ENCODE data around the gene MYCBP. TPM values are rescaled to one million over a fixed set of nuclear protein-coding genes. Genes with fewer than 3 reads are reported as not detected.

Gene MYCBP
- total RNA-seq, 4 donors from 2014 or later, result 21.6 to 31.4 (median 24.0) TPM

GRCh38 chr1:38872401-38873026 lies 634 bp downstream of the MYCBP start:
- no peaks in the 10 kb centered on the region for H3K9me3 ChIP-seq
- H3K27me3 ChIP-seq, result no peaks in the 10 kb centered on the region
- intact Hi-C loops (cut with DNase I), result loop anchor here (5.0 kb wide), 1 partner anchor 155 kb away; the partner anchor contains the start of gene NDUFS5
- TF ChIP-seq POLR2A (IDR thresholded peaks at IDR 0.05), result no peak
- TF ChIP-seq, protein P1, sequence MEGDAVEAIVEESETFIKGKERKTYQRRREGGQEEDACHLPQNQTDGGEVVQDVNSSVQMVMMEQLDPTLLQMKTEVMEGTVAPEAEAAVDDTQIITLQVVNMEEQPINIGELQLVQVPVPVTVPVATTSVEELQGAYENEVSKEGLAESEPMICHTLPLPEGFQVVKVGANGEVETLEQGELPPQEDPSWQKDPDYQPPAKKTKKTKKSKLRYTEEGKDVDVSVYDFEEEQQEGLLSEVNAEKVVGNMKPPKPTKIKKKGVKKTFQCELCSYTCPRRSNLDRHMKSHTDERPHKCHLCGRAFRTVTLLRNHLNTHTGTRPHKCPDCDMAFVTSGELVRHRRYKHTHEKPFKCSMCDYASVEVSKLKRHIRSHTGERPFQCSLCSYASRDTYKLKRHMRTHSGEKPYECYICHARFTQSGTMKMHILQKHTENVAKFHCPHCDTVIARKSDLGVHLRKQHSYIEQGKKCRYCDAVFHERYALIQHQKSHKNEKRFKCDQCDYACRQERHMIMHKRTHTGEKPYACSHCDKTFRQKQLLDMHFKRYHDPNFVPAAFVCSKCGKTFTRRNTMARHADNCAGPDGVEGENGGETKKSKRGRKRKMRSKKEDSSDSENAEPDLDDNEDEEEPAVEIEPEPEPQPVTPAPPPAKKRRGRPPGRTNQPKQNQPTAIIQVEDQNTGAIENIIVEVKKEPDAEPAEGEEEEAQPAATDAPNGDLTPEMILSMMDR (IDR thresholded peaks at IDR 0.05), result no peak
- 8 to 12% methylated on average over 9 to 10 of the region's 25 CpGs for WGBS, 2 donors
- peak overlapping the region; percentile 5 to 71 (median 25) for H3K4me3 ChIP-seq (replicated peaks in 1 of 3)
- no peaks in the 10 kb centered on the region for H3K36me3 ChIP-seq
- DNase-seq, result peak in 1 of 2 donors; percentile 19
- no peak overlapping the region for H3K27ac ChIP-seq
- H3K4me1 ChIP-seq, result peaks cover 12 to 18% of the 10 kb centered on the region in 2 donors

DNA sequence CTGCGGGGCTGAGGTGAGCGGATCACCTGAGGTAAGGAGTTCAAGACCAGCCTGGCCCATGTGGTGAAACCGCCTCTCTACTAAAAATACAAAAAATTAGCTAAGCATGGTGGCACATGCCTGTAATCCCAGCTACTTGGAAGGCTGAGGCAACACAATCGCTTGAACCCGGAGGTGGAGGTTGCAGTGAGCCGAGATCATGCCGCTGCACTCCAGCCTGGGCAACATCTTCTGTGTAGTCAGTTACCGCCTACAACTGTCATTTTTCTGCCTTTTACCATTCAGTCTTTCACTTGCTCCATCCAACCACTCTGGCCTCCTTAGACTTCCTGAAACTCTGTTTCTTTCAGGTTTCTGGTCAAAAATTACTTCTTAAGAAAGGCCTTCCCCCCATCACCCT lies 2.2 kb downstream of the MYCBP start:
- Histone ChIP-seq H3K4me1 (peaks cover 12 to 18% of the 10 kb centered on the region in 2 donors), H3K9me3 (no peaks in the 10 kb centered on the region), H3K27ac (no peak overlapping the region), H3K4me3 (replicated peaks in 1 of 3) (no peak overlapping the region), H3K27me3 (no peaks in the 10 kb centered on the region), H3K36me3 (no peaks in the 10 kb centered on the region)
- intact Hi-C loops (cut with DNase I), result loop anchor here (5.0 kb wide), 1 partner anchor 156 kb away; the partner anchor contains the start of gene NDUFS5
- no peak for DNase-seq
- TF ChIP-seq POLR2A (IDR thresholded peaks at IDR 0.05), result no peak
- TF ChIP-seq, protein P1 (IDR thresholded peaks at IDR 0.05), result no peak
- WGBS, 2 donors, result 95% methylated on average over 8 of the region's 8 CpGs

DNA sequence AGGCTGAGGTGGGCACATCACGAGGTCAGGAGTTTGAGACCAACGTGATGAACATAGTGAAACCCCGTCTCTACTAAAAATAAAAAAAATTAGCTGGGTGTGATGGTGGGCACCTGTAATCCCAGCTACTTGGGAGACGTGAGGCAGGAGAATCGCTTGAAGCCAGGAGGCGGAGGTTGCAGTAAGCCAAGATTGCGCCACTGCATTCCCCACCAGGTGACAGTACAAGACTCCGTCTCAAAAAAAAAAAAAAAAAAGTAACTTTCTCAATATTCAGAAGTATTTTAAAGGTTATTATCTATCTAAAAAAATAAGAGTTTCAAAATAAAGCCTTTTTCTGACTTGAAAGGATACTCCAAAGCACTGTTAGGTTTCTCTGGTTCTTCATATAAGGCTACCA lies 5.9 kb downstream of the MYCBP start:
- no peak for TF ChIP-seq POLR2A (IDR thresholded peaks at IDR 0.05)
- TF ChIP-seq, protein P1 (IDR thresholded peaks at IDR 0.05), result no peak
- peaks cover 2 to 6% of the 10 kb centered on the region in 2 donors for H3K4me1 ChIP-seq
- no peak for DNase-seq
- intact Hi-C loops (cut with DNase I), result no loop called here
- no peaks in the 10 kb centered on the region for H3K36me3 ChIP-seq
- H3K9me3 ChIP-seq, result no peaks in the 10 kb centered on the region
- no peaks in the 10 kb centered on the region for H3K27me3 ChIP-seq
- no peak overlapping the region for H3K27ac ChIP-seq
- WGBS, 2 donors, result 93% methylated on average over 8 of the region's 8 CpGs
- H3K4me3 ChIP-seq (replicated peaks in 1 of 3), result no peak overlapping the region

- no peaks in the 10 kb centered on the region for H3K9me3 ChIP-seq
- no peak for DNase-seq
- TF ChIP-seq, protein P1 (IDR thresholded peaks at IDR 0.05), result no peak
- TF ChIP-seq POLR2A (IDR thresholded peaks at IDR 0.05), result no peak
- no peak overlapping the region for H3K4me3 ChIP-seq (replicated peaks in 1 of 3)
- WGBS, 2 donors, result 84 to 94% methylated on average over 4 of the region's 4 CpGs
- no peaks in the 10 kb centered on the region for H3K36me3 ChIP-seq
- intact Hi-C loops (cut with DNase I), result no loop called here
- H3K4me1 ChIP-seq, result peaks cover 5 to 7% of the 10 kb centered on the region in 2 donors
- no peak overlapping the region for H3K27ac ChIP-seq
- no peaks in the 10 kb centered on the region for H3K27me3 ChIP-seq
Measured at GRCh38 chr1:38865112-38865715, 7.9 kb downstream of the MYCBP start.

GRCh38 chr1:38860454-38860795 lies 12.7 kb downstream of the MYCBP start:
- Histone ChIP-seq H3K36me3 (peaks cover 0 to 2% of the 10 kb centered on the region in 2 donors), H3K4me3 (replicated peaks in 1 of 3) (peak overlapping the region in 2 of 3 donors; percentile 87), H3K4me1 (peaks cover 12 to 20% of the 10 kb centered on the region in 2 donors), H3K27ac (peak overlapping the region in 2 of 3 donors; percentile 68 to 70), H3K27me3 (no peaks in the 10 kb centered on the region), H3K9me3 (no peaks in the 10 kb centered on the region)
- intact Hi-C loops (cut with DNase I), result loop anchor here (5.0 kb wide), 1 partner anchor 132 kb away; the partner anchor contains the start of gene AKIRIN1
- WGBS, 2 donors, result 10 to 13% methylated on average over 6 of the region's 6 CpGs
- no peak for TF ChIP-seq POLR2A (IDR thresholded peaks at IDR 0.05)
- TF ChIP-seq, protein P1 (IDR thresholded peaks at IDR 0.05), result no peak
- no peak for DNase-seq
